GM12872 (cell line): ENCODE measurements around the gene VPS52.

Experiments
- CTCF ChIP-seq: IDR thresholded peaks from 3 replicates; pipeline ENCODE4 v1.5.1; 2011; ENCODE audit warnings: low read depth, mild to moderate bottlenecking, low read length, moderate library complexity; ENCODE audit not compliant: insufficient read depth

VPS52 gene

GRCh38 chr6:33201935-33202334, 69.7 kb downstream of the VPS52 start:
- no peak for TF ChIP-seq CTCF

- peak; percentile 43; the same call in 2 of the 3 replicates for TF ChIP-seq CTCF
Observed at GRCh38 chr6:33201147-33201545, 70.5 kb downstream of the VPS52 start.
